ENCODE data around the gene NDUFB10.

NDUFB10 gene

GRCh38 chr16:1944612-1945199 is 14.6 kb upstream of the NDUFB10 start:
- no peak for TF ChIP-seq EZH2 (IDR thresholded peaks at IDR 0.05; ENCODE audit: borderline replicate concordance, low read depth, low read length, severe bottlenecking)
- no peak for TF ChIP-seq CTCF (IDR thresholded peaks at IDR 0.05; ENCODE audit: borderline replicate concordance, extremely low read depth, low read length, poor library complexity, severe bottlenecking)
- no peaks in the 10 kb centered on the region for H3K27me3 ChIP-seq (ENCODE audit: insufficient read depth, low read length, poor library complexity)
- ATAC-seq (ENCODE audit: insufficient read depth, low read depth) (no peak), DNase-seq (no peak)
- no peak overlapping the region for H3K9ac ChIP-seq (ENCODE audit: low read depth, low read length)
- no peak overlapping the region for H3K4me2 ChIP-seq (ENCODE audit: insufficient read depth, low read length)
- no peaks in the 10 kb centered on the region; the same call in none of the 2 replicates for H3K79me2 ChIP-seq (ENCODE audit: insufficient read depth, low read length)
- no peak overlapping the region for H3K27ac ChIP-seq (ENCODE audit: low read length)
- peaks cover 26% of the 10 kb centered on the region for H3K4me1 ChIP-seq (ENCODE audit: insufficient read depth, low read length)
- no peaks in the 10 kb centered on the region; the same call in 1 of the 2 replicates for H4K20me1 ChIP-seq (ENCODE audit: insufficient read depth, low read length)
- H3K36me3 ChIP-seq (ENCODE audit: insufficient read depth, low read length) = peaks cover 12% of the 10 kb centered on the region; the same call in 1 of the 2 replicates
- H3K4me3 ChIP-seq (ENCODE audit: low read depth in 1 of 2, low read length in 2 of 2) = no peak overlapping the region
- H2AFZ ChIP-seq (ENCODE audit: low read depth, low read length) = no peak overlapping the region
- H3K9me3 ChIP-seq (ENCODE audit: insufficient read depth, low read length, severe bottlenecking) = no peaks in the 10 kb centered on the region

- DNase-seq (no peak), ATAC-seq (ENCODE audit: insufficient read depth, low read depth) (no peak)
- no peak overlapping the region for H3K27ac ChIP-seq (ENCODE audit: low read length)
- H3K9me3 ChIP-seq (ENCODE audit: insufficient read depth, low read length, severe bottlenecking) = no peaks in the 10 kb centered on the region
- no peak overlapping the region for H2AFZ ChIP-seq (ENCODE audit: low read depth, low read length)
- H3K27me3 ChIP-seq (ENCODE audit: insufficient read depth, low read length, poor library complexity) = no peaks in the 10 kb centered on the region
- no peak overlapping the region for H3K4me2 ChIP-seq (ENCODE audit: insufficient read depth, low read length)
- H3K4me1 ChIP-seq (ENCODE audit: insufficient read depth, low read length) = peaks cover 26% of the 10 kb centered on the region
- H3K9ac ChIP-seq (ENCODE audit: low read depth, low read length) = no peak overlapping the region
- H3K79me2 ChIP-seq (ENCODE audit: insufficient read depth, low read length) = no peaks in the 10 kb centered on the region; the same call in none of the 2 replicates
- no peaks in the 10 kb centered on the region; the same call in 1 of the 2 replicates for H4K20me1 ChIP-seq (ENCODE audit: insufficient read depth, low read length)
- no peak overlapping the region for H3K4me3 ChIP-seq (ENCODE audit: low read depth in 1 of 2, low read length in 2 of 2)
- H3K36me3 ChIP-seq (ENCODE audit: insufficient read depth, low read length) = peaks cover 6% of the 10 kb centered on the region; the same call in 1 of the 2 replicates
- no peak for TF ChIP-seq EZH2 (IDR thresholded peaks at IDR 0.05; ENCODE audit: borderline replicate concordance, low read depth, low read length, severe bottlenecking)
Measured at GRCh38 chr16:1945559-1946391, 13.6 kb upstream of the NDUFB10 start.

DNA sequence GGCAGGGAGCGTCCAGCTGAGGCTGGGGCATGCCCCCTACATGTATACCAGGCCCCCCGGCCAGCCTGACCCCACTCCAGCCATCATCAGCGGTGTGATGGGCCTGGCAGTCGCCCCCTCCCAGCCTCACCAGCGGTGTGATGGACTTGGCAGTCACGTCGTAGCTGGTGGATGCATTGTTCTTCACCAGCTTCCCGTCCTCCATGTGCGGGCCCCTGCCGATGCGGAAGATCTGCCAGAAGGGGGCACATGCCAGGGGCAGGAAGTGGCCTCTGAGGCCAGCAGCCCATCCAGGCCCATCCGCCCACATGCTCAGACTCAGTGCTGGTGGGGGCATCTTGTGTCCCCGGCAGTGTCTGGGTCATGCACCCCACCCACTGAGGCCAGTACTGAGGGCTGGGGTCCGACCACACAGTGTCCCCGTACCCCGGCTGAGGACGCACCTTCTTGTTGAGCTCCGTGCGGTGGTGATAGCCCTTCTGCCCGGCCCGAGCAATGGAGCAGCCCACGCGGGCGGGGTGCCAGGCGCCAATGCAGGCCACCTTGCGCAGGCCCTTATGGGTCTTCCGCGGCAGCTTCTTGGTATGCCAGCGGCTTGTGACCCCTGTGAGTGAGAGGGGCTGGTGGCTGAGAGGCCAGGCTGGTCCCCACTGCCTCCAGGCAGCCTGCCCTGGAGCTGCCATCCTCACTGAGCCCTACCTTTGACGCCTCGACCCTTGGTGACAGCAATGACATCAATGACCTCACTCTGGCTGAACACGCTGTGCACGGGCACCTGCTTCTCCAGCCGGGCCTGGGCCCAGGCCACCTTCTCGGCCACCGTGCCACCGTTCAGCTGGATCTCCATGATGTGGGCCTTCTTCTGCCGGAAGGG is 12.6 kb upstream of the NDUFB10 start:
- H3K9ac ChIP-seq (ENCODE audit: low read depth, low read length) = no peak overlapping the region
- ATAC-seq (ENCODE audit: insufficient read depth, low read depth) (no peak), DNase-seq (no peak)
- H2AFZ ChIP-seq (ENCODE audit: low read depth, low read length) = no peak overlapping the region
- H3K4me1 ChIP-seq (ENCODE audit: insufficient read depth, low read length) = peaks cover 21% of the 10 kb centered on the region
- H3K27ac ChIP-seq (ENCODE audit: low read length) = no peak overlapping the region
- H3K4me2 ChIP-seq (ENCODE audit: insufficient read depth, low read length) = no peak overlapping the region
- H3K27me3 ChIP-seq (ENCODE audit: insufficient read depth, low read length, poor library complexity) = no peaks in the 10 kb centered on the region
- H3K79me2 ChIP-seq (ENCODE audit: insufficient read depth, low read length) = no peaks in the 10 kb centered on the region; the same call in none of the 2 replicates
- H3K4me3 ChIP-seq (ENCODE audit: low read depth in 1 of 2, low read length in 2 of 2) = no peak overlapping the region
- no peaks in the 10 kb centered on the region; the same call in 1 of the 2 replicates for H4K20me1 ChIP-seq (ENCODE audit: insufficient read depth, low read length)
- TF ChIP-seq EZH2 (IDR thresholded peaks at IDR 0.05; ENCODE audit: borderline replicate concordance, low read depth, low read length, severe bottlenecking) (no peak), CTCF (IDR thresholded peaks at IDR 0.05; ENCODE audit: borderline replicate concordance, extremely low read depth, low read length, poor library complexity, severe bottlenecking) (no peak)
- H3K36me3 ChIP-seq (ENCODE audit: insufficient read depth, low read length) = no peaks in the 10 kb centered on the region
- no peaks in the 10 kb centered on the region for H3K9me3 ChIP-seq (ENCODE audit: insufficient read depth, low read length, severe bottlenecking)
